ENCODE data around the gene ANKH. TPM values are rescaled to one million over a fixed set of nuclear protein-coding genes. Genes with fewer than 3 reads are reported as not detected.
"Not testable (repeated sequence)": the region's sequence is repeated elsewhere in the genome, so short reads cannot be mapped to it uniquely, and the experiment has no call there.

Gene ANKH
- total and polyA plus RNA-seq, 2 donors (not counting 1 experiment from before 2014, with no cell fraction given), result 13.7 to 71.1 TPM

- ChIA-PET POLR2A (no interaction called here), CTCF (no interaction called here)
- Histone ChIP-seq H3K79me2 (ENCODE audit: control insufficient read depth, insufficient read depth, low read length) (peaks cover 7% of the 10 kb centered on the region), H2AFZ (ENCODE audit: insufficient read depth, low read depth, low read length, poor library complexity, severe bottlenecking) (no peak overlapping the region), H3K27ac (ENCODE audit: low read length in 2 of 2) (no peak overlapping the region), H3K9me3 (ENCODE audit: control extremely low read depth in 1 of 3, control insufficient read depth in 2 of 3, insufficient read depth in 1 of 3, low read length in 2 of 3) (no peaks in the 10 kb centered on the region), H3K27me3 (replicated peaks in 1 of 4; ENCODE audit: control extremely low read depth in 1 of 4, control insufficient read depth in 3 of 4, insufficient read depth in 4 of 4, low read length in 3 of 4) (no peaks in the 10 kb centered on the region), H3K4me1 (ENCODE audit: control insufficient read depth in 2 of 2, insufficient read depth in 2 of 2, low read length in 2 of 2) (peaks cover 8 to 9% of the 10 kb centered on the region in 2 donors), H3K4me3 (ENCODE audit: control extremely low read depth in 1 of 5, extremely low read depth in 1 of 5, insufficient read depth in 1 of 5, low read depth in 2 of 5, low read length in 4 of 5) (no peak overlapping the region), H3K36me3 (replicated peaks in 1 of 2; ENCODE audit: control extremely low read depth in 1 of 2, control insufficient read depth in 1 of 2, extremely low read depth in 1 of 2, insufficient read depth in 2 of 2, low read length in 1 of 2) (no peaks in the 10 kb centered on the region), H3K4me2 (replicated peaks; ENCODE audit: low read depth, low read length, poor library complexity, severe bottlenecking) (no peak overlapping the region), H4K20me1 (ENCODE audit: control insufficient read depth, insufficient read depth, low read length, poor library complexity, severe bottlenecking) (no peaks in the 10 kb centered on the region), H3K9ac (ENCODE audit: low read length) (no peak overlapping the region)
- no peak overlapping the region for H3K27ac Mint-ChIP-seq
- no peaks in the 10 kb centered on the region for H3K9me3 Mint-ChIP-seq (ENCODE audit: insufficient read depth)
- intact Hi-C loops (cut with micrococcal nuclease), result no loop called here
- TF ChIP-seq CTCF (IDR thresholded peaks at IDR 0.05) (no peak), EZH2 (IDR thresholded peaks at IDR 0.05; ENCODE audit: borderline replicate concordance, insufficient read depth, low read depth, low read length, poor library complexity, severe bottlenecking) (no peak)
- no peak for DNase-seq
- peaks cover 21% of the 10 kb centered on the region for H3K4me1 Mint-ChIP-seq
- 97% methylated on average over 10 of the region's 14 CpGs for WGBS (ENCODE audit: insufficient coverage)
- no peaks in the 10 kb centered on the region for H3K27me3 Mint-ChIP-seq
- H3K4me3 Mint-ChIP-seq, result no peak overlapping the region
- ATAC-seq (ENCODE audit: low read depth), result no peak
Observed at GRCh38 chr5:14849516-14850294, 21.9 kb downstream of the ANKH start.

- POLR2A ChIA-PET; H3K27me3 ChIP-seq (replicated peaks in 1 of 4; ENCODE audit: control extremely low read depth in 1 of 4, control insufficient read depth in 3 of 4, insufficient read depth in 4 of 4, low read length in 3 of 4); H3K27ac ChIP-seq (ENCODE audit: low read length in 2 of 2); H3K27ac Mint-ChIP-seq; H4K20me1 ChIP-seq (ENCODE audit: control insufficient read depth, insufficient read depth, low read length, poor library complexity, severe bottlenecking); intact Hi-C loops (cut with micrococcal nuclease); ATAC-seq (ENCODE audit: low read depth); H3K9me3 ChIP-seq (ENCODE audit: control extremely low read depth in 1 of 3, control insufficient read depth in 2 of 3, insufficient read depth in 1 of 3, low read length in 2 of 3); CTCF ChIA-PET; H3K4me3 ChIP-seq (ENCODE audit: control extremely low read depth in 1 of 5, extremely low read depth in 1 of 5, insufficient read depth in 1 of 5, low read depth in 2 of 5, low read length in 4 of 5); H3K36me3 ChIP-seq (replicated peaks in 1 of 2; ENCODE audit: control extremely low read depth in 1 of 2, control insufficient read depth in 1 of 2, extremely low read depth in 1 of 2, insufficient read depth in 2 of 2, low read length in 1 of 2); DNase-seq; H3K4me1 ChIP-seq (ENCODE audit: control insufficient read depth in 2 of 2, insufficient read depth in 2 of 2, low read length in 2 of 2); H3K27me3 Mint-ChIP-seq; H3K9me3 Mint-ChIP-seq (ENCODE audit: insufficient read depth); H3K4me3 Mint-ChIP-seq; H2AFZ ChIP-seq (ENCODE audit: insufficient read depth, low read depth, low read length, poor library complexity, severe bottlenecking); H3K4me2 ChIP-seq (replicated peaks; ENCODE audit: low read depth, low read length, poor library complexity, severe bottlenecking); H3K79me2 ChIP-seq (ENCODE audit: control insufficient read depth, insufficient read depth, low read length); H3K9ac ChIP-seq (ENCODE audit: low read length): not testable (repeated sequence)
- peaks cover 21% of the 10 kb centered on the region for H3K4me1 Mint-ChIP-seq
- 100% methylated on average over 1 of the region's 3 CpGs for WGBS (ENCODE audit: insufficient coverage)
Observed at GRCh38 chr5:14848942-14849341, 22.6 kb downstream of the ANKH start.
